Fibroblast of lung (primary cell): ENCODE measurements around the gene XXYLT1.

ENCODE experiments used
- CTCF ChIP-seq, 2 donors: IDR thresholded peaks in 1 of 2; conservative IDR thresholded peaks in 1 of 2; 1 replicate in 1 of 2; 2 replicates in 1 of 2; pipeline ENCODE4 v1.5.1; 2011 to 2012; ENCODE audit warnings: low read length in 2 of 2, control low read depth in 1 of 2, inconsistent platforms in 1 of 2, low read depth in 1 of 2, mild to moderate bottlenecking in 1 of 2
- EZH2 ChIP-seq: IDR thresholded peaks from 2 replicates; pipeline ENCODE4 v1.5.1; 2012; ENCODE audit warnings: low read length, control low read depth, mild to moderate bottlenecking; ENCODE audit errors: missing control alignments

- TF ChIP-seq CTCF (conservative IDR thresholded peaks at IDR 0.05 in 1 of 2, IDR thresholded peaks at IDR 0.05 in 1 of 2; ENCODE audit: low read depth in 1 of 2, low read length in 2 of 2) (no peak), EZH2 (no peak)
Observed at GRCh38 chr3:195064300-195064931, 206.5 kb downstream of the XXYLT1 start.
